ENCODE measurements around the gene PPARG. TPM values are rescaled to one million over a fixed set of nuclear protein-coding genes. Genes with fewer than 3 reads are reported as not detected.

The PPARG gene
- total RNA-seq, 2 donors from 2014 or later: 5.4 to 44.2 TPM

- Histone ChIP-seq H3K27ac (no peak overlapping the region), H3K36me3 (replicated peaks in 1 of 2; ENCODE audit: insufficient read depth in 1 of 2, low read depth in 2 of 2) (no peaks in the 10 kb centered on the region), H3K4me1 (no peaks in the 10 kb centered on the region), H3K27me3 (no peaks in the 10 kb centered on the region), H3K4me3 (no peak overlapping the region), H3K9me3 (no peaks in the 10 kb centered on the region)
- 60 to 65% methylated on average over 20 of the region's 20 CpGs for WGBS, 2 donors
- intact Hi-C loops (cut with DNase I): no loop called here
- DNase-seq: no peak
- TF ChIP-seq CTCF (IDR thresholded peaks at IDR 0.05): no peak
- no peak for TF ChIP-seq POLR2A (IDR thresholded peaks at IDR 0.05)
- ATAC-seq: no peak
Observed at GRCh38 chr3:12442654-12443501, 154.0 kb downstream of the PPARG start.

DNA sequence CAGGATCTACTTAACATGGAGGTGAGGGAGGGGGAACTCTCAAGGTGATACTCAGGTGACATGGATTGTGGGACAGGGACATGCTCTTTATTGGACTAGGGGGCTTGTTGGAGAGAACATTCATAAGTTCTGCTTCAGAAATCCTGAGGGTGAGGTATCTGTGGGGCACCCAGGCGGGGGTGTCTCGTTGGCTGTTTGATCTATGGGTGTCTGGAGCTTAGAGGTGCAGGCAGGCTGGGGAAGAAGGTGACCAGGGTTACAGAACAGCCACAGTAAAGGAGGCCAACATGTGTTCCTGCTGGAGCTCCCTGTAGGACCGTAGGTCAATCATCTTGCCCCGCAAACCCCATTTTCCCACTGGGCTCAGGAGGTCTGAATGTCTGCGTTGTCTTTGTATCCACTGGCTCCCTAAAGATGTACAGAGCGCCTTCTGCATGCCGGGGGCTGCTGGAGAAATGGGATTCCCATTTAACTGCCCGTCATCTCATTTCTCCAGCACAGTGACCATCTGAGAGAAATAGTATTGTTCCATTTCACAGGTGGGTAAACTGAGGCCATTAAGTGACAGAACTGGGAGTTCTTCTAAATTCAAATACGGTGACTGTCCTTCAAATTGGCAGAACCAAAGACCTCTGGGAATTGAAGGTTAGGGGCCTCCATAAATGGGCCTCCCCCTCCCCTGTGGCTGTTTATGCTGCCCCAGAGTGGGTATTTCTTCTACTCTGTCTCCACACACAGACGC is 155.1 kb downstream of the PPARG start:
- WGBS, 2 donors: 80 to 89% methylated on average over 10 of the region's 10 CpGs
- DNase-seq (no peak), ATAC-seq (no peak)
- Histone ChIP-seq H3K27ac (no peak overlapping the region), H3K27me3 (no peaks in the 10 kb centered on the region), H3K4me3 (no peak overlapping the region), H3K4me1 (no peaks in the 10 kb centered on the region), H3K36me3 (replicated peaks in 1 of 2; ENCODE audit: insufficient read depth in 1 of 2, low read depth in 2 of 2) (no peaks in the 10 kb centered on the region), H3K9me3 (no peaks in the 10 kb centered on the region)
- intact Hi-C loops (cut with DNase I): no loop called here
- TF ChIP-seq POLR2A (IDR thresholded peaks at IDR 0.05): no peak
- TF ChIP-seq CTCF (IDR thresholded peaks at IDR 0.05): no peak

DNA sequence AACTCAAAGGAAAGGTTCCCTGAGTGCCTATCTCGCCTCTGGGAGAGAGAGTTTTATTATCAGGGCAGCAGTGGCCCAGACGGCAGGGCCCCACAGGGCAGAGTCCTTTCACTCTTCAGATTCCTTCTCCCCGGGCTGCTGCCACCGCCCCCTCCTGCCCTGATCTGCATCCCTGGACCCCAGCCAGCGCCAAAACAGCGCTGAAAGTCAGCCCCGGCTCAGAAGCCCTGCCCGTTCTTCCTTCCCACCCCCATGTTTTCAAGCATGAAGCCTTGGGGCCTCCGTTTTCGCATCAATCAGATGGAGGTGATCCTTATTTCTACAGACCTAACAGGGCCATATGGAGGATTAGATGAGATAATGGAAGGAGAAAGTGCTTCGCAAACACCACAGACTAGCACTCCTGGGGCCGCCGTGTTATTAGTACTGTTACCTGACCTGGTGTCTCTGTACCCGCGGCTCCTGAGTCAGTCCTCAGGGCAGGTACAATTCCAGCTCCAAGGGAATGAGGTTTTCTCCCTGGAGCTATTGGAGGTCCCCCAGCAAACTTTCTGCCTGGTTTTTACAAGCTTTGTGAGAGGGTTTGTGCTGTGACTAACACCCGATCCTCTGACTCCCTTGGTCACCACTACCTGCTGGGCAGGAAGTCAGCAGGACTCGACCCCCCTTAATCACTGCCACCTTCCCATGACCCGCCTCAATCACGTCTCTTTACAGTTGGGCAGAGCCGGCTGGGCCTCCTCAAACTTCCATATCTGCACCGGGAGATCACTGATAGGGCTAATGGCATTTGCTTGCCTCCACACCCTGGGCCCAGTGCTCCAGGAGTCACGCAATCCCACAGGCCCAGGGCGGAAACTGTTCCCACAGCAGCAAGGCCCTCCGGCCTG is 156.0 kb downstream of the PPARG start:
- H3K36me3 ChIP-seq (replicated peaks in 1 of 2; ENCODE audit: insufficient read depth in 1 of 2, low read depth in 2 of 2): no peaks in the 10 kb centered on the region
- TF ChIP-seq CTCF (IDR thresholded peaks at IDR 0.05) (no peak), POLR2A (IDR thresholded peaks at IDR 0.05) (no peak)
- ATAC-seq (no peak), DNase-seq (no peak)
- no peaks in the 10 kb centered on the region for H3K27me3 ChIP-seq
- intact Hi-C loops (cut with DNase I): no loop called here
- WGBS, 2 donors: 54 to 60% methylated on average over 24 of the region's 24 CpGs
- H3K4me1 ChIP-seq: no peaks in the 10 kb centered on the region
- no peaks in the 10 kb centered on the region for H3K9me3 ChIP-seq
- no peak overlapping the region for H3K27ac ChIP-seq
- no peak overlapping the region for H3K4me3 ChIP-seq

- ATAC-seq: no peak
- TF ChIP-seq CTCF (IDR thresholded peaks at IDR 0.05) (no peak), POLR2A (IDR thresholded peaks at IDR 0.05) (no peak)
- DNase-seq: no peak
- Histone ChIP-seq H3K27me3 (no peaks in the 10 kb centered on the region), H3K27ac (no peak overlapping the region), H3K4me1 (no peaks in the 10 kb centered on the region), H3K36me3 (replicated peaks in 1 of 2; ENCODE audit: insufficient read depth in 1 of 2, low read depth in 2 of 2) (no peaks in the 10 kb centered on the region), H3K9me3 (no peaks in the 10 kb centered on the region), H3K4me3 (no peak overlapping the region)
- intact Hi-C loops (cut with DNase I): no loop called here
- WGBS, 2 donors: 70 to 82% methylated on average over 7 to 8 of the region's 8 CpGs
Observed at GRCh38 chr3:12445523-12446240, 156.8 kb downstream of the PPARG start.

Measured in body of pancreas (tissue), 4 donors.